GM21825 (cell line): ENCODE data around the gene POLR3K.

Experiments used
- ATAC-seq: cut with Tn5 transposase; IDR thresholded peaks from one replicate; pipeline ENCODE4 v1.9.1; 2021; ENCODE audit warnings: mild to moderate bottlenecking, moderate library complexity; ENCODE audit not compliant: unreplicated experiment

The POLR3K gene

DNA sequence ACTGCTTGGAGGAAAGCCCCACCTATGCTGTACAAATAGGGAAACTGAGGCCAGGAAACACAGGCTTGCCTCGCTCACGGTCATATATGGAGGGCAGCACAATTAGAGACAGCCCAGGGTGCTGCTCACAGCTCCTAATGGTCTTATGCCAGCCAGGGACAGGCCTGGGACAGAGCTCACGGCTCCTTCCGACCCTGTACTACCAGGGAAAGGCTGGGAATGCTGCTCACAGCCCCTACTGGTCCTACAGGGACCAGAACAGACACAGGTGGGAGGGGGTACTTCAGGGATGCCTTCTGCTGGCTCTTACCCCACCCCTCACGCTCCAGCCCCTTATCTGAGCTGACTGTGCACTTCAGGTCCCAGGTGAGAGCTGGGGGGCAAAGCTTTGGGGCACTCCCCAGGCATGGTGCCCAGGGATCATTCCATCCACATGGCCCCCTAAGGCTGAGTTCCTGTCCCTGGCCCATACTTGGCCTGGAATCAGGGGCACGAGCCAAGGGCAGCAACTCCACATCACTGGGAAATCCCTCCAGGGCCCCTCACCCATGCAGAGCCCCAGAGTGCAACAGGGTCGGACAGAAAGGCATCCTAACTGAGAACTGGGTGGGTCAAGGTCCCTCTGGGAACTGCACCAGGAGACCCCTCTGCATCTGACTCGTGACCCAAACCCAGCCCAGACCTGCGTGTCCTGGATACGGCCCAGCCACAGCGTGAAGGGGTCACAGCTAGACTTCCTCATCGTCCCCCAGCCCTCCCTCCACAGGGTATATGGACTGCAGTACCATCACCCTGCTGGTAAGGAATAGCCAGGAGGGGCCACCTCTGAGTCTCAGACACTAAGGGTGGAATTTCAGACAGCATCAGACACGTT is 13.1 kb upstream of the POLR3K start:
- no peak for ATAC-seq

DNA sequence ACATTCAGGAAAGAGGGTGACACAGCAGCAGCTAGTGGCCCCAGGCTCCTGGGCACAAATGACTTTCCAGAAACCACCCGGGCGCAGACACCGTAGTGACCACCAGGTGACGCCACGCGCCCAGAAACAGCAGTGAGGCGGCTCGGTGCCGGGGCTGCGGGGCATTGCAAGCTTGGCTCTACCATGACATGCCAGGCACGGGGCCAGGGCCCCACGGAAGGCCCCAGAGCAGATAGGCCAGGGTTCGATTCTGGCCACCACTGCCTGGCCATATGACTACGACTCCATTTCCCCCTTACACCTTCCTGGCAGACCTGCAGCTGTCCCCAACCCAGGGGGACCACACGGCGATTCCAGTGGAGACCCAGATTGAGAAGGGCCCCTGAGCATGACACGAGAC is 12.3 kb upstream of the POLR3K start:
- no peak for ATAC-seq

DNA sequence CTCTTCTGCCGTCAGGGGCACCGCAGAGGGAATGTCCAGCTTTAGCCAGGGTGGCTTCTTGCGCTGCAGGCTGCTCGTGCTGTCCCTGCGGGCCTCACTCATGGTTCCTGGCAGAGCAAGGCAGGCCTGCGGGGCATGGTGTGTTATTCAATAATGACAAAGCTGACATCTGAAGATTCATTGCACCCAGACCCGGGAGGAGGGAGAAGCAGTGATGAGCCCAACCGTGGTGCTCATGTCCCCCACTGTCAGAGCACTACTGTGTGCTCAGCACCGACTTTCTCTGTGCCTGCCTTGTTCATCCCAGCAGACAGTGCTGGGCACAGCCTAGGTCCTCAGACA is 11.5 kb upstream of the POLR3K start:
- no peak for ATAC-seq

DNA sequence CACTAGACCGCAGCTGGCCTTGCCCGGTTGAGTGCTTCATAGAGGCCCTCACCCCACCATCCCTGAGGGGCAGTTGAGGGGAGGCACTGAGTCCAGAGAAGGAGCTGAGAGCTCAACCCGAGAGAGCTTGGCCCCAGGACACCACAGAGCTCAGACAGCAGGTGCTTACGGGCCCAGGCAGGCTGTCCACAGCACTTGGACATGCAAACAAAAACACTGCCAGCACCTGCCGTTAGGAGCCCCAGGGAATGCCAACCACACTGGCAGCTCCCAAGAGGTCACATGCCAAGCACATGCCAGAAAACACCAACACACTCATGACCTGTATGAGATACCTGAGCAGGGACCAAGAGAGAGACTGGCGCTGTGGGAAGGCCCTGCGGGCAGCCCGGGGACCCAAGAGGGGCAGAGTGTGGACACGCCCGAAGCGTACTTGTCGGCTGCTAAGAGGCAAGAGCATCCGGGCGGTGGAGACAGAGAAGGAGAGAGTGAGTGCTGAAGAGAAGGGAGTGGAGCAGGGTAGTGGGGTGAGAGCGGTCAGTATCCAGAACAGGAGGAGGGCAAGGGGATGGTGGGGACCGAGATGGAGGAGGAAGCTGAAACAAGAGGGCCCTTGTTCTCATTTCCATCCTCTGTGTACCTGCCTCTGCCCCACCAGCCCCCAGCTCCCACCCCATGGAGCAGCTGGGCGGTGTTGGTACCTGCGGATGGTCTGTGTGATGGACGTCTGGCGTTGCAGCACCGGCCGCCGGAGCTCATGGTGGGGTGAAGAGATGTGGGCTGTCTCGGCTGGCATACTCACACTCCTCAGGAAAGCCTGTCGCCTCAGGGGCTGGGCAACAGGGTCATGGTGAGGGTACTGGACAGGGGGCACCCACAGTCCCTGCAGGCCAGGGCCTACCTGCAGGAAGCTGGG is 10.8 kb upstream of the POLR3K start:
- ATAC-seq, result no peak

DNA sequence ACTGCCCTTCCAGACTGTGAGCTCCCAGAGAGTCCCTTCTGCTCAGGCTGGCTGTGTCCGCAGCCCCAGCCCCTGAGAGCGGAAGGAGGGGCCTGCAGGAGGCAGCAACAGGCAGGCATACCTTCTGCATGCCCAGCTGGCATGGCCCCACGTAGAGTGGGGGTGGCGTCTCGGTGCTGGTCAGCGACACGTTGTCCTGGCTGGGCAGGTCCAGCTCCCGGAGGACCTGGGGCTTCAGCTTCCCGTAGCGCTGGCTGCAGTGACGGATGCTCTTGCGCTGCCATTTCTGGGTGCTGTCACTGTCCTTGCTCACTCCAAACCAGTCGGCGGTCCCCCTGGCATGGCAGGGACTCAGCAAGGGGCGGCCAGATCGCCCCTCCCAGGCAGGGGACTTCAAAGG is 10.1 kb upstream of the POLR3K start:
- ATAC-seq, result no peak

DNA sequence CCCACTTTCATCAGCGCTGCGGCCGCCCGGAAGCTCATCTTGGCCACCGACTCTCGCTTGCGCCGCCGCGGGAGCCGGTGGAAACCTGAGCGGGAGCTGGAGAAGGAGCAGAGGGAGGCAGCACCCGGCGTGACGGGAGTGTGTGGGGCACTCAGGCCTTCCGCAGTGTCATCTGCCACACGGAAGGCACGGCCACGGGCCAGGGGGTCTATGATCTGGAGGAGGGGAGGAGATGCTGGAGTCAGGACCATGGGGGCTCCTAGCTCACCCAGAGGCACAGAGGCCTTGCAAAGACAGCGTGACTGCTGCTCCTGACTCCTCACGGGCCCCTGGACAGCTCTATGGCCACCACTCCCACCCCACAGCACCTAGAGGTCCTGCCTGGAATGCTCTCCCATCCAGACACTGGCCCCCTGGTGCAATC is 9.6 kb upstream of the POLR3K start:
- ATAC-seq, result no peak

DNA sequence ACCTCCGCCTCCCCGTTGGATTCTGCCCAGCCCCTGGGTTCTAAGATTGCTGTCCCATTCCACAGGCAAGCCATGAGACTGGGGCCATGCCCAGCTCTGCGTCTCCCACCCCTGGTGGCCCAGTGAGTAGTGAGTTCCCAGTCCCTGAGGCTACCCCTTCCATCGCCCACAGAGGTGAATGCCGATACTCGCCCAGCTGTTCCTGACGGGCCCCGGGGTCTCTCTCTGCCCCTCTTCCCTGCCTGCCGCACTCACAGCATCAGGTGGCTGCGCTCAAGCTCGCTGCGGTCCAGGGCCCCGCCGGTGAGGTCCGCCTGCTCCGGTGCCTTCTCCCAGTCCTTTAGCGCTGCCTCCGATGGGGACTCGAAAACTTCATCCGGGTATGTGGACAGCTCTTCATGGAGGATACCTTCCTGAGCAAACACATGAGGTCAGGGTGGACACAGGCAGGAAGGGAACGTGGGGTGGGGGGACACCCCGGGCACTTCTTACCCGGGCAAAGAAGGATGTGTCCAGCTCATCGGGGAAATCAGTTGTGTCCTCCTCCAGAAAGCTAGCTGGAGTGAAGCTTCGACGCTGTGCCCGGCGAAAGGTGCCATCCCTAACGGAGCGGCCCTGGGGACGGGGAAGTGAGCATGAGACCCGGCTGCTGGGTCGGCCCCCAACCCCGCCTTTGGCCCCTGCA is 9.0 kb upstream of the POLR3K start:
- no peak for ATAC-seq

DNA sequence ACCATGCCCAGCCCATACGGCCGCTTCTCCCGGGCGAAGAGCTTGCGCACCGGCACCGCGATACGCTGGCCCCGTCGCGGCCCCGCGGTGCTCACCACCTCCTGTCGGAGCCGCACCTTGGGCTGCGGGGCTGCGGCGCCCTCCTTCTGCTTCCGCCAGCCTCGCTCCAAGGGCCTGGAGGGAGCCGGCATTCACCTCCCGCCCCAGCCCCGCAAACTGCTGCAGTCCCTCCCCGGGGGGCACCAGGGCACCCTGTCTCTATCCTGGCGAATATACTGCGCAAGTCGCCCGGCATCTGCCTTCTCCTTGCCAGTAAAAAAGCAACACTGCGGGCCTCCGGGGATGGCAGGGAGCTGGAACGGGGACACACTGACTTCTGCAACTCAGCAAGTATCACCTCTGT is 8.5 kb upstream of the POLR3K start:
- no peak for ATAC-seq

DNA sequence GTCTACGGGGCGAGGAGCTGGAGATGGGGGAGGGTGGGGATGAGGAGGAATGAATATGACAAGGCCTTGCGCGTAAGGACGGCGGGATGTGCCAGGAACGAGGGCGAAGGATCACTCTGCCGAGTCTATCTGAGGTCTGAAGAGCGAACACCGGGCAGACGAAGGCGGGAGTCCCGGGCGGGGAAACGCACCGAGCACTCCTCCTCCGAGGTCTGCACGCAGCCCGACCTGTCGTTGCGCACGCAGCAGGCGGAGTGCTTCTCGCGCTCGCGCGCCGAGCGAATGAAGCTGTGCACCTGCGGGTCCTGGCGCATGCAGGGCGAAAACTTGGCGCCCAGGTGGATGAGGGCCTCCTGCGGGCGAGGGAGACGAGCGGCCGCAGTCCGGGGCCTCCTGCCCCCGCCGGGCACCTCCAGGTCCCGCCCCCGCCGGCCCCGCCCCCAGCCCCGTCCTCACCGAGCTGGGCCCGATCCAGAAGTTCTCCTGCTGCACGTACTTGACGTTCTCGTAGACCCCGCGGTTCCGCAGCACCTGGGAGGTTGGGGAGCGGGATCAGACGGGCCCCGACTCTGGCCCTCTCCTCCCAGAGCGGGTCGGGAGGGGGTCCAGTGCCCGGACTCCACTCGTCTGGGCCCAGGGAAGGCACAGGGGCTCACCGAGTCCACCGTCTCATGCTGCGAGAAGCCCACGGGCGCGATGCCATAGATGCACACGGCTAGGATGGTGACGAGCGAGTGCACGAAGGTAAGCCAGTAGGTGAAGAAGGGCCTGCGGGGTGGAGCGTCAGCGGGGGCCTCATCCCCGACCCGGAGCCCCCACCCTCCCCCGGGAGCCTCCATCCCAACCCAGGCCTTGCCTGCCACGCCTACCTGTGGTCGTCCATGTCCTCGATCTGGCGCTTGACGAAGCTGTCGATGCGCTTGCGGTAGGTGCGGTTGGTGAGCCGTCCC is 7.8 kb upstream of the POLR3K start:
- no peak for ATAC-seq

DNA sequence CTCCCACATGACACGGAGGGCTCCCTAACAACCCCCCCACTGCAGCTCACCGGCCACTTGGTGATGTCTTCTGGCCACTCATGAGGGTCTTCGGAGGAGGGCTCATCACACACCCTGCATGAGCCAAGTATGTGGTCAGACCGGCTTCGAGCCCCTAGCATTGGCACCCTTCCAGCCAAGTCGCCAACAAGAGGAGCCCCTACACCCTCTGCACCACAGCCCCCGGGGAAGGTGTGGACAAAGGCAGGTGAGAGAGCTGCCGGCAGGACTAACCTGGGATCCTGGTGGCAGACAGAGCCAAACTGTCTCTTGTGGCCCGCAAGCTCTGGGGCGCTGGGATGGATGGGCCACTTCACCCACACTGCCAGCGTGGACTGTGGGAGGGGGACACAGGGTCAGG is 6.8 kb upstream of the POLR3K start:
- no peak for ATAC-seq

DNA sequence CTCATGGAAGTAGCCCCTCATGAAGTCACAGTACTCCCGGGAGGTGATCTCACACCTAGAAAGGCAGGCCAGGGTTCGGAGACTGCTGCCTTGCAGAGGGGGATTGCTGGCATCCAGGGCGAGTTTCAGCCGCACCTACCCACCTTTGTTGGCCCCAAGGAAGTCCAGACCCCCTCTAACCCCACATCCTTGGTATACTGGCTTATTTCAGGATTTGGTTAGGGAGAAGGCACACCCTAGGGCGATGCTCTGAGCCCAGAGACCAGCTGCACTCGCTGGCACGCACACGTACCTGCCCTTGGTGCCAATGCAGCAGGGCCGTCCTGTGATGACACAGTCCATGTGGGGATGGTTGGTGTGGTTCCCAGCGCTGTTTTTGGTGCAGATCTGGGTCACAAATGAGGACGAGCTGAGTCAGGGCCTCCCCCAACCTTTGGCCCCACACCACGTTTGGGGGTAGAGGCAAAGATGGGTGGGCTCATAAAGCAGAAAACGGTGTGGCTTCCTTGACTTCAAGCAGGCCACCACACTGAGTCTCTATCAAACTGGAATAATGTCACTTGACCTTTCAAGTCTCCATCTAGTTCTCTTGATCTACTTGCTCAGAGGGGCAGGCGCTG is 6.1 kb upstream of the POLR3K start:
- no peak for ATAC-seq

DNA sequence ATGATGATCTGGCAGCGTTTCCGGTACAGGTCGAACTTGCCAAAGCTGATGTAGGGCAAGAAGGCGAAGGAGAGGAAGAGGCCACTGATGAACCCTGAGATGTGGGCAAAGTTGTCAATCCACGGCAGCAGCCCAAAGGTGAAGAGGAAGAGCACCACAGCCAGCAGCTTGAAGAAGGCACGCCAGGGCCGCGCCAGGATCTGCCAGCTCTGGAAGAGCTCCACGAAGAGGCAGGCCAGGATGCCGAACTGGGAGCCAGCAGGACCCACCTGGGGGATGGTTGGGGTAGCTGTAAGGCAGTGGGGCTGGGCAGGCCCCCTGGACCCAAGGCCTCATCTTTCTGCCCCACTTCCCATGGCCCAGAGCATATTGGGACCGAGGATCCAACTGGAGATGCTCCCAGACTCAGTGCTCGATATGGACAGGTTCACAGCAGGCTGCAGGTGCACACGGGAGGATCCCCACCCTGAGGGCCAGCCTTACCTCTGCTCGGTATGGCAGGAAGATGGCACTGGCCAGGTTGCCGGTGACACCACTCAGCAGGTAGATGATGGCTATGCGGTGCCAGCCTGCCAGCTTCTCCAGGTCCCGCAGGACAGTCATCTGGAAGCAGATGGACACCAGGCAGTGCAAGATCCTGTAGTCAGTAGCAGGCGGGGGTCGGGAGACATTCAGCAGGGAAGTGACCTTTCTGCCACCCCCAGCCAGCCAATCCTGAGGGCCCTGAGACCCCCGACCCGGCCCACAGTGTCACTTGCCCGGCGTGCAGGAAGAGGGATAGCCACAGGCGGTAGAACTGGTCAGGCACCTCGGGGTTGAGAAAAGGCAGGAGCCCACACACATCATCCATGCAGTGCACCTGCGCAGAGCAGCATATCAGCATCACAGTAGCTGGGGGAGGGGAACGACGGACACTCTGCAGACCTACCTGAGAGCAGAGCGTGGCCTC is 5.4 kb upstream of the POLR3K start:
- no peak for ATAC-seq

DNA sequence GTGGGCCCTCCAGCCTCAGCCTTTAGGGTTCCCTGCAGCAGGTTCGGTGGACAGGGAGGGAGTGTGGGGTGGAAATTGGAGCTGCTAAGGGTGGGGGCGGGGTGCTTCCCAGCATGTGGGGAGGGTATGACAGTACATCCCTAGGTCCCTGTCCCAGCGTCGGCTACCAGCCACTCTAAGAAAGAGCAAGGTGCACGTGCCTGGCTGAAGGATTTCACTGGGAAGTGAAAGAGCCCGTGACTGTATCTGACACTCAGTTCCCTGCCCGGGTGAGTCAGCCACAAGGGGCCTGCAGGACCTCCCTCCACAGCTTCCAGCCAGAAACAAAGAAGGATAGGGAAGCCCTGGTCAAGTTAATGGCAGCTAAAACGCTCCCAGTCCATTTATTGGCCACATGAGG is 4.3 kb upstream of the POLR3K start:
- no peak for ATAC-seq

DNA sequence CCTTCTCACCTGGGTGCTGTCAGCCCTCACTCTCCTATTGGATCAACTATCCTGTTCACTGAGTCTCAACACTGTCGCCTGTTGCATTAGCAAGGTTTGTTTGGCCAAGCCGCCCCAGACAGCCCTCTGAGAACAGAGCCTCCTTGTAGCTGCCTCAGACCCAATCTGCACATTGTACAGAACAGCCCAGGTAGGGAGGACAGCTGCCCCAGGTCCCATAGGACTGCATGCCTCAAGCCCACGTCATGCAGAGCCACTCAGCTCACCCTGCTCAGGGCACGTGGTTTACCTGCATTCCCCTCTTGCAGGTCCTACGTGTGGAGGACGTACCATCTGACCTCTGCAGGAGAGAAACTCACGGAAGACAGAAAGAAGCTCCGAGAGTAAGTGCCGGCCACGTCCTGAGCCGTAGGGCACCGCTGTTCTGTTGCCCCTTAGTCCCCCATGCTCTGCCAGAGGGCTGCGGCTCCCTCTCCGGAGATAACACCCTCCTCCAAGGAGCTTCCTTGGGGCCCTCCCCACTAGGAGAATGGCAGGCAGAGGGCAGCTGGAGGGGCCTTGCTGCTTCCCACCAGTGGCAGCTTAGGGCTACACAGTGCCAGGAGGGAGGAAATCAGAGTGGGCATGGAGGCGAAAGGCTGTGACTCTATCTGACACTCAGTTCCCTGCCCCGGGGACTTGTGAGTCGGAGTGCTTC is 3.0 kb upstream of the POLR3K start:
- ATAC-seq, result no peak

DNA sequence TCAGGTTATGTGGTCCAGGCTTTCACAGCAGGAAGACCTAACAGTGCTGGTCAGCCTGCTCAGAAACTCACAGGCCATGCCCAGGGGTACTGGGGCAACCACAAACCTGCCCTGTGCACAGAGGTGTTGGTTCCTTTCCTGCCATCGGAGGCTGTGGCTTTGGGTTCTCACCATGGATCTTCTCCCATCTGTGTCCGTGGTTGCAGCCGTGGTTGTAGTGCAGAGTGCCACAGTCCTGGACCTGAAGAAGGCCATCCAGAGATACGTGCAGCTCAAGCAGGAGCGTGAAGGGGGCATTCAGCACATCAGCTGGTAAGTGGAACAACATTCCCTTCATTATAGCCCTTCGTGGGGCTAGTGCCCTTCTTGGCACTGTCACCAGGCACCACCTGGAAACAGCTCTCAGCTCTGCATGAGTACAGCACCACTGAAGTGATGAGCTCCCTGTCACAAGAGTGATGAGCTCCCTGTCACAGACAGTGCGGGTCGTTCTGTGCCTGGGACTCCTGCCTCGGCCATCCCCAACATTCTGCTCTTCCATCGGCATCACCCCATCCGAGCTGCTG is 2.2 kb upstream of the POLR3K start:
- ATAC-seq, result no peak

DNA sequence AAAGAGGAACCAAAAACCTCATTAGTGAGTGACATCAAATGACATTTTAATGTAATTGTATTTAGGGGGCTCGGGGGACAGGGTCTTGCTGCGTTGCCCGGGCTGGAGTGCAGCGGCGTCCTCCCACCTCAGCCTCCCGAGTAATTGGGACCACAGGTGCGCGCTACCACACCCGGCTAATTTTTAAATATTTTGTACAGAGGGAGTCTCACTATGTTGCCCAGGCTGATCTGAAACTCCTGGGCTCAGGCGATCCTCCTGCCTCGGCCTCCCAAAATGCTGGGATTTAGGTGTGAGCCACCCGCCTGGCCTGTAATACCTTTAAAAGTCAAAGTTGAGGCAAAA is 801 bp upstream of the POLR3K start:
- no peak for ATAC-seq

DNA sequence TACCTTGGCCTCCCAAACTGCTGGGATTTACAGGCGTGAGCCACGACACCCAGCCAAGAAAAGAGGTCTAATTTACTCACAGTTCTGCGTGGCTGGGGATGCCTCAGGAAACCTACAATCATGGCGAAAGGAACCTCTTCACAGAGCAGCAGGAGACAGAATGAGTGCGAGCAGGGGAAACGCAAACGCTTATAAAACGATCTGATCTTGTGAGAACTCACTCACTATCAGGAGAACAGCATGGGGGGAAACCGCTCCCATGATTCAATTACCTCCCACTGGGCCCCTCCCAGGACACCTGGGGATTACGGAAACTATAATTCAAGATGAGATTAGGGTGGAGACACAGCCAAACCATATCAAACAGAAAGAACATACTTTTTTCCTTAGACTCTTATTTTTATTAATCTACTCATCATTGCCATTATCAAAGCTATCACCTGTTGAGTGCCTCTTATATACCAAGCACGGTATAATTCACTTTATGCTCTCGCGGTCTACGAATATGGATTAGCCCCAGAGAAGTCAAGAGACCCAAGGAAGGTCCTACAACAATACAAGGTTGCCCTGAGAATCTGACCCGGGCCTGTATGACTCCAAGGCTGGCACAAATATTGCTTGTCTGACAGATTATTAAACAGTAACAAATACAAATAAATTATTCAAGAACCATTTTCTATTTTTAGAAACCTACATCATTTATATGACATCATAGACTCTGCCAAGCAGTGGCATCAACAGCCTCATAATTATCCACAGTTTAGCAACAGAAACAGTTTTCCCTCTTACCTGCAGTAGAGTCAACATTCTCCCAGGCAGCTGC is 2.4 kb downstream of the POLR3K start:
- ATAC-seq, result no peak
